HG02943 (cell line): Measurements from ENCODE around the gene COBLL1.

Experiments
- ATAC-seq: cut with Tn5 transposase; IDR thresholded peaks from one replicate; pipeline ENCODE4 v1.9.1; 2021; ENCODE audit warnings: mild to moderate bottlenecking, low read depth, moderate library complexity; ENCODE audit not compliant: unreplicated experiment

Gene COBLL1

GRCh38 chr2:164655336-164655735 is 186.3 kb downstream of the COBLL1 start:
- no peak for ATAC-seq

- ATAC-seq = no peak
These were observed 190.3 kb downstream of the COBLL1 start for GRCh38 chr2:164651361-164651760.

- no peak for ATAC-seq
These were observed 197.5 kb downstream of the COBLL1 start for GRCh38 chr2:164644036-164644700.

GRCh38 chr2:164642946-164643555 is 198.6 kb downstream of the COBLL1 start:
- no peak for ATAC-seq

GRCh38 chr2:164642268-164642667 is 199.4 kb downstream of the COBLL1 start:
- ATAC-seq = no peak
